ENCODE results near the gene COX5B.
"Not testable (repeated sequence)": the region's sequence is repeated elsewhere in the genome, so short reads cannot be mapped to it uniquely, and the experiment has no call there.

The COX5B gene

DNA sequence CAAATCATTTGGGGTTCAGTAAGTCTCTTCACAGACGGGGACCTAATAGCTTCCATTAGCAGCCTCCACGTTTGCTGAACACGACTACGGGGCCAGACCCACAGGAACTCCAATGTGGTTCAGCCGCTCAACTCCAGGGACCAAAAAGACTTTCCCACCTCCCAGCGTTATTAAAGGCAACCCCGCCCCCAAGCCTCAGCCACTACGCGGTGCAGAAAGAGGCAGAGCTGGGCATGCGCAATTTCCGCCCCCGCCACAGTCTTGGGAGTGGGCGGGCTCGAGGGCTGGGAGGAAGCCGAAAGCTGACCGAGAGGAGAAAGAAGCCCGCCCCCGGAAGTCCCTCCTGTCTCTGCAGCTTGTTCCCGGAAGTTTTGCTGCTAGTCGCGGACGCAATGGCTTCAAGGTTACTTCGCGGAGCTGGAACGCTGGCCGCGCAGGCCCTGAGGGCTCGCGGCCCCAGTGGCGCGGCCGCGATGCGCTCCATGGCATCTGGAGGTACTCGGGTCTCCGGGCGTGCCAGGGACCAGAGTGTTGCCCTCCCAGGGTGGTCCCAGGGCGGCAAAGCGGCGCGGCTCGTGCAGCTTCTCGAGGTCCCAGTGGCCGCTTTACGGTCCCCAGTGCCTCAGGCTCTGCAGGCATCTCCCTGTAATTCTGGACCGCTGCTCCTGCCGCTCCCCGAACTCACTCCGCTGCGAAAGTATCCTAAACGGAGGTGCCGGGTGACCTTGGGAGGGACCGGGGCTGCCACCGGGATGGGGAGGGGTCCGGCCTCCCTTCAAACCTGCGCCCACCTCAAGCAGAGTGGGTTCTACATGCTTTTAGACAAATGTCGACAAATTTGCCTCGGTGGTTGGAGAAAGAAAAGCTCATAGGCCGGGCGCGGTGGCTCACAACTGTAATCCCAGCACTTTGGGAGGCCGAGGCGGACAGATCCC, at the start of gene COX5B:
Gene COX5B (plus strand): TSS at position 368 of the 935 bp plus-strand sequence. CDS start 25 bp downstream, at position 393.
- DNase-seq (ENCODE audit: low read depth in 2 of 2) = peak; percentile 98

GRCh38 chr2:97596180-97596579, 49.7 kb upstream of the COX5B start:
- DNase-seq (ENCODE audit: low read depth in 2 of 2) = not testable (repeated sequence)

DNA sequence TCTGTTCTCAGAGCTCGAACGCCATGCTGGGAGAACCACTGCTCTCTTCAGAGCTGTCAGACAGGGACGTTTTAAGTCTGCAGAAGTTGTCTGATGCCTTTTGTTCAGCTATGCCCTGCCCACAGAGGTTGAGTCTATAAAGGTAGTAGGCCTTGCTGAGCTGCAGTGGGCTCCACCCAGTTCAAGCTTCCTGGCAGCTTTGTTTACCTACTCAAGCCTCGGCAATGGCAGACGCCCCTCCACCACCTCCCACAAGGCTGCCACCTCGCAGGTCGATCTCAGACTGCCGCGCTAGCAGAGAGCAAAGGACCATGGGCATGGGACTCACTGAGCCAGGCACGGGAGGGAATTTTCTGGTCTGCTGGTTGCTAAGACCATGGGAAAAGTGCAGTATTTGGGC, 44.3 kb upstream of the COX5B start:
- DNase-seq (ENCODE audit: low read depth in 2 of 2) = not testable (repeated sequence)

GRCh38 chr2:97605109-97605508, 40.8 kb upstream of the COX5B start:
- DNase-seq (ENCODE audit: low read depth in 2 of 2) = not testable (repeated sequence)

GRCh38 chr2:97605524-97606339, 40.1 kb upstream of the COX5B start:
- DNase-seq (ENCODE audit: low read depth in 2 of 2) = not testable (repeated sequence)

- not testable (repeated sequence) for DNase-seq (ENCODE audit: low read depth in 2 of 2)
Observed at GRCh38 chr2:97608745-97609144, 37.1 kb upstream of the COX5B start.

DNA sequence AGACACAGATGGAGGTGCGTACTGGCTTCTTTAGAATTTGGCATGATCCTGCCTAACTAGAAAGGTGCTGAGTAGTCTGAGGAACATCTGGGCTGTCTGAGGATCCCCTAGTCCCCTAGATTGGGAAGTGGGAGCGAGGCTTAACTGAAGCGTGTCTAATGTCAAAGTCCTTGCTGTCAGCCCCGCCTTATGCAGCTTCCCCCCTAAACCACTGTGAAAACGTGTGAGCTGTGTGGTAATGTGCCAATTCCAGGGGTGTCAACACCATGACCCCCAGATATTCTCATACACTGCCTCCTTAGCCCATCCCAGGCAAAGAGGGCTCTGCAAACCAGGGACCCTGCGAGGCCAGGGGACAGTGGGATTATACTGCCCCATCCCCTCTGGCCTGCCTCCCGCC, 34.0 kb upstream of the COX5B start:
- DNase-seq (ENCODE audit: low read depth in 2 of 2) = not testable (repeated sequence)

GRCh38 chr2:97615746-97616145, 30.1 kb upstream of the COX5B start:
- not testable (repeated sequence) for DNase-seq (ENCODE audit: low read depth in 2 of 2)

- DNase-seq (ENCODE audit: low read depth in 2 of 2) = no peak
Observed at GRCh38 chr2:97617911-97618310, 28.0 kb upstream of the COX5B start.

DNA sequence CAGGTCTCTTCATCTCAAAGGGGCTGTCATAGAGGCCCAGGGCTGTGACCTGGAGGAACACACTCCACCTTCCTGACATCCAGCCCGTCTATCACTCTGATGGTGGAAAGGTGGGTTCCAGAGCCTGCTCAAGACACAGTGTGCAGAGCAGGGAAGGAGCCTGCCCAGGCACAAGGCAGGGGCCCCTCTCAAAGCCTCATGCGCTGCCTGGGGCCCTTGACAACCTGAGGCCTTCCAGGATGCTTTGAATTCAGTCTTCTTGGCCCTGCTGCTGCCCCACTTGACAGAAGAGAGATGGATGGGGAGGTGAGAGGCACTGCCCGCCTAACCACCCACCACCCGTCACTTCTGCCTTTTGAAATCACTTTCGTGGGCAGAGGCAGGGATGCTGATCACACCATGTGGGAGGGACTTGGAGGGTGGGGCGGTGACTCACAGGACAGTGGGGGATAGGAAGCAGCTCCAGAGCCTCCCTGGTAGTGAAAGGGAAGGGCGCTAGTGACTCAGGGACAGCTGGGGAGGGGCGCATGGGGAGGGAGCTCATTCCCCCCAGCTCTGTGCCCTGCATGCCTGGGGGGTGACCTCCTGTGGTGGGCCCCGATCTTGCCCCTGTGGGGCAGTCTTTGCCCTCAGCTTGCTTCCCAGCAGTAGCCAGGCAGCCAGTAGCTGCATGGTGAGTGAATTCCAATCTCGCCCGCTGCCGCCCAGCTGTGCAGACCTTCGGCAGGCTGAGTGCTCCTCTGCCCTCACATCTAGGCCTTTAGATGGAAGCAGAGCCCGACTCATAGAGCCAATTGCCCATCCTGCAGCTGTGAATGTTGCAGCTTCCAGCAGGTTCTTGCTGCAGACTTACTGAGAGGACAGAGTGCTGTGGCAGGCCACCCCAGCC, 26.7 kb upstream of the COX5B start:
- DNase-seq (ENCODE audit: low read depth in 2 of 2) = not testable (repeated sequence)

DNA sequence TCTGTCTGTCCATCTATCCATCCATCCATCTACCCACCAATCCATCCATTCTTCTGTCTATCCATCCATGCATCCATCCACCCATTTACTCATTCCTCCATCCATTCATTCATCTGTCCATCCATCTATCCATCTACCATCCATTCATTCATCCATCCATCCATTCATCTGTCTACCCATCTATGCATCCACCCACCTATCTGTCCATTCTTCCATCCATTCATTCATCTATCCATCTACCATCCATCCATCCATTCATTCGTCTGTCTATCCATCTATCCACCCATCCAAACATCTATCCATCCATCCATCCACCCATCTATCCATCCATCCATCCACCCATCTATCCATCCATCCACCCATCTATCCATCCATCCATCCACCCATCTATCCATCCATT, 25.4 kb upstream of the COX5B start:
- DNase-seq (ENCODE audit: low read depth in 2 of 2) = not testable (repeated sequence)

DNA sequence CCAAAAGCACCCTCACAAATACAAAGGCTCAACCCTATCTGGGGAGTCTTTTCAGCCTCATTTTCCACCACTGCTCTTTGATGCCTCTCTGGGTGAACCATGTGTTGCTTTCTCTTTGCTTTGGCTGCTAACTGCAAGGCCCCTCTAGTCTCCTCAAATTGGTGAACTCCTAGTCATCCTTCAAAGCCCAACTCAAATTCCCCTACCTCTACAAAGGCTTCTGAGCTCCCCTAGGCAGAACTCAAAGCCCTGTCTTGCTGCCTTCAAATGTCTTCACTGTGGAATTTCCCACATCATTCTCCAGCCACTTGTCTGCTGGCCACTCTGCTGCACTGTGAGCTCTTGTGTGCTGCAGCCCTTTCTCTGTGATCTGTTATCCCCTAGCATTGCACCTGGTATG, 22.9 kb upstream of the COX5B start:
- not testable (repeated sequence) for DNase-seq (ENCODE audit: low read depth in 2 of 2)

DNA sequence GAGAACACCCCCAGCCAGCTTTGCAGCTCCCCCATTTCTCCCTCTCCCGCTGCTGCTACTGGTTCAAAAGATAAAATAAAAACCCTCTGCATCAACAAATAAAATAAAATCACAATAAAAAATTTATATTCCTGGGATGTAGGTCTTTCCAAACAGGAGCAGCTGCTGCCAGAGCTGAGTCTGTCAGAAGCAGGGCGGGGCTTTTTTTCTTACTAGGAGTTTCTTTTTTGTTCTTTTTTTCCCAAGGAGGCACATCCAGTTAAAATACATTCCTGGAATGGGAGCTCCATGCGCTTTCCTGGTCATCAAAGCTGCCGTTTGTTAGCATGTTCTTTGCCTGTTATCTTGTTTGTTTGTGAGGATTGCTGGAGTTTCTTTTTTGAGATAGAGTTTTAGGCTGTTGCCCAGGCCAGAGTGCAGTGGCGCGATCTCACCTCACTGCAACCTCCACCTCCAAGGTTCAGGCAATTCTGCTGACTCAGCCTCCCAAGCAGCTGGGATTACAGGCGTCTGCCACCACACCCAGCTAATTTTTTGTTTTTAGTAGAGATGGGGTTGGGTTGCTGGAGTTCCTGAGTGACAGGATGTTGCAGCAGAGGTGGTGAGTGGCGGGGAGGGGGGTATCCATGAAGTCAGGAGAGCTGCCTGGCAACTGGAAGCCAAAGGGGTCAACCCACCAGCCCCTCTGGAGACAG, 20.4 kb upstream of the COX5B start:
- not testable (repeated sequence) for DNase-seq (ENCODE audit: low read depth in 2 of 2)

DNA sequence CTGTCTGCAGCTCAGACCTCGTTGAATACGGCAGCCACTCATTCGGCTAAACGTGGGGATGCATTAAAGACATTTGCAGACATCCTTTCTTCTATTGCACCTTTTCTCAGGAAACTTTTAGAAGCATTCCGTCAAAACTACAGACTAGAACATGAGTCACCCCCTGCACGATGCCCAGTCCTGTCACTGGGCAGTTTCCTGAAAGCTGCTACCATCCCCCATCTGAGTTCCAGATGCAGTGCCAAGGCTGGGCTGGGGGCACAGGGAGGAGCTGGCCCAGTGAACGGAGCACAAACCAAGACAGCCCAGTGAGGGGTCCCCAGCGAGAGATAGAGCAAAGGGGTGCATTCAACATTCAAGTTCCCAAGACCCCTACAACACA, 19.8 kb upstream of the COX5B start:
- DNase-seq (ENCODE audit: low read depth in 2 of 2) = not testable (repeated sequence)

DNA sequence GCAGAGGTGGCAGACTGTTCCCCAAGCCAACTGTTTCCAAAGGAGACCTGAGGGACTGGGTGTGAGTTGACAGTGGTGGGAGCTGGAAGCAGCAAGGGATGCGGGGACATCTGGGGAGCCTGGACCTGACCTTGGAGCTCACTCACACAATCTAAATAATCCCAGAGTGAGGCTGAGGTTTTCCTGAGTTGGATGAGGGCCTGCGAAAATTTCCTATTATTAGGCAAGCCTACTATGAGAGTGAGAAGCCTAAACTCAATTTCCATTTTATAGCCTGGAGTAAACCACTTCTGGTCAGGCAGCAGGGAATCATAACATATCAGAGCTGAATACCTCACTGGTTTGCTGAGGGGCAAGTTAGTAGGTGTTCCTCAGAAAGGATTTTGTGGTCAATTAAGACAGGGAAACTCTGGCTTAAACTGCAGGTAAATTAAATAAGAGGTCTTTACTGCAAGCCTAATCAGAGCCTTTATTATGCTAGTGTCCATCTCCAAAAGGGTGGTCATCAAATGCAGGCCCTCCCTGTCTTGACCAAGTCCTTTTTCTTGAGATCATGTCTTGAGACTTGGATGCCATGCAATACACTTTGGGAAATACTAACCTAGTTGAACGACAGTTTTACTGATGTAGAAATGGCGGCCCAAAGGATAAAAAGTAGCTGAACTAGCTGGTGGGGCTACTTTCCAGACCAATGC, 1.7 kb upstream of the COX5B start:
- no peak for DNase-seq (ENCODE audit: low read depth in 2 of 2)

DNA sequence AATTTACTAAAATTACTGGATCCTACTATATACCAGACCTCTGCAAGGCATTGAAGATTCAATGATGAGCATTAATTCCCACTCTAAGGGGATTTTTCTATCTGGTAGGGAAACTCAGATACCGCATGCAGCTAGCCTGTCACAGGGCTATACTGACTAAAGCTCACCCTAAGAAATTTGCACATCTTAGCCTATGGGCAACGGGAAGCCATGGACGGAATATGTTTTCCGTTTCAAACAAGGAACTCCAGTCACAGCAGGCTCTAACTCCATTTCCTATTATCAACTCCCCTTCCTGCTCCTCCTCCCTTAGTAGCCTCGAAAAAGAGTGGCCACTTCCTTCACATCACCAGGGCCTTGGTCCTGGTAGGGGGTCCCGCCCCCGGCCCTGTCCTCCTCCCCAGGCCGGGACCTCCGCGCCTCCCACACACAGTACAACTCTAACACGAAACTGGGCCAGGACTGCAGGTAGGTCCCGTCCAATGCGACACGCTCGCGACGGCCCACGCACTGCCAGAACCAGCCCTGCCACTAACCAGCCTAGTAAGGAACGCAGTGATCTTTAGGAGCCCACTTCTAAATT, 659 bp upstream of the COX5B start:
- no peak for DNase-seq (ENCODE audit: low read depth in 2 of 2)

DNA sequence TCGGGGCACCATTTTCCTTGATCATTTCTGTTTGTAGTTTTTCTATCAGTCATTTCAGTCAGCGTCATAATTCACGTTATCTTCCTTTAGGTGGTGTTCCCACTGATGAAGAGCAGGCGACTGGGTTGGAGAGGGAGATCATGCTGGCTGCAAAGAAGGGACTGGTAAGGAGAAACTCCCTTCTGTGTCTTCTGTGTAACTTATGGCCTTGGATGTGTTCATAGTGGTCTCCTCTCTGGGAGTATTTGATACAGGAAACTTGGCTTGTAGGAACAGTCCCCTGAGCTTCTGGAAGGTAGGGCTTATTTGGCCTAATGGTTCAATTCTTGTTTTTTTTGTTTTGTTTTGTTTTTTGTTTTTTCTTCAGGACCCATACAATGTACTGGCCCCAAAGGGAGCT, 1.1 kb downstream of the COX5B start:
- no peak for DNase-seq (ENCODE audit: low read depth in 2 of 2)

DNA sequence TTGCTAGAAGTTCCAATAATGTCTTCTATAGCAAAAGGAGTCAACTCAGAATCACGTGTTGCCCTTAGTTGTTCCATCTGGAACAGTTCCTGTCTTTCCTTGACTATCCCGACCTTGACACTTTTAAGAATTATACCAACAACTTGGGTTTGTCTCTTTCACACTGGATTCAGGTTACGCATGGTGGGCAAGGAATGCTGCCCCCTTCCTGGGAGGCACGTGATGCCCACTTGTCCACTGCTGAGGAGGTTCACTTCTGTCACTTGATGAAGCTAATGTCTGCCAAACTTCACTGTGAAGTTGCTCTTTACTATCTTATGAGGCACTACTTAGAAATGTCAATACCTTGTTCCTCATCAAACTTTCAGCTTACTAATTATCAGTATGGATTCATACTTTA, 5.3 kb downstream of the COX5B start:
- DNase-seq (ENCODE audit: low read depth in 2 of 2) = no peak

DNA sequence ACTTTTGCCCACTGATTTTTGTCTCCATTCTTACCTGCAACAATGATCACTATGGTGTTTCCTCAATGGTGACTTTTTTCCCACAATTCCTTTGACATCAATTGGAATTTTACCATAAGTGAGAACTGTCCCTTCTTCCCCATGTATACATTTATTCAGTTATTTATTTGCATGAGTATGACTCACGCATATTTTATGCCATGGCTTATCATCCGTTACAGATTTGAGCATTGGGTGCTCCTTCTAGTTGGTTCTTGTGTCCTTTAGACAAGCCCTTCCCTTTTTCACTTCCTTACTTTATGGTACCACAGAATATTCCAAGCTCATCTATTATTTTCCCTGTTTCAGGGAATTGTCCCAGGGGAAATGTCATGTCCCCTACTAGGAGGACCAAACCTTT, 7.6 kb downstream of the COX5B start:
- DNase-seq (ENCODE audit: low read depth in 2 of 2) = no peak

- DNase-seq (ENCODE audit: low read depth in 2 of 2) = no peak
Observed at GRCh38 chr2:97653874-97654273, 8.0 kb downstream of the COX5B start.
